Measurements from ENCODE around the gene RASA3.
A peak's percentile ranks its signal among the peaks of the same experiment; 100 is the strongest.

The RASA3 gene

GRCh38 chr13:114147803-114148520 is 15.5 kb upstream of the RASA3 start:
- Histone ChIP-seq H3K9ac (ENCODE audit: low read length) (peak overlapping the region; percentile 55), H3K4me3 (ENCODE audit: low read length) (peak overlapping the region; percentile 3; the same call in 1 of the 2 replicates), H3F3A (ENCODE audit: insufficient read depth, low read length) (peaks cover 13% of the 10 kb centered on the region), H3K4me2 (ENCODE audit: low read depth, low read length) (peak overlapping the region; percentile 52), H3K27me3 (replicated peaks; ENCODE audit: insufficient read depth, low read length) (no peaks in the 10 kb centered on the region), H2AFZ (ENCODE audit: low read length) (peak overlapping the region; percentile 29), H3K4me1 (ENCODE audit: low read length) (peaks cover 34% of the 10 kb centered on the region), H3K9me2 (replicated peaks; ENCODE audit: insufficient read depth, low read length) (no peaks in the 10 kb centered on the region), H3K36me3 (replicated peaks; ENCODE audit: insufficient read depth, low read length) (no peaks in the 10 kb centered on the region), H3K27ac (ENCODE audit: low read length) (peak overlapping the region; percentile 92), H4K20me1 (ENCODE audit: insufficient read depth, low read length) (no peaks in the 10 kb centered on the region), H3K9me3 (replicated peaks; ENCODE audit: insufficient read depth, low read length) (no peaks in the 10 kb centered on the region), H3K79me2 (ENCODE audit: low read length) (no peaks in the 10 kb centered on the region)
- no peak for DNase-seq
- TF ChIP-seq EZH2phosphoT487 (IDR thresholded peaks at IDR 0.05; ENCODE audit: low read length) (no peak), CTCF (IDR thresholded peaks at IDR 0.05; ENCODE audit: low read length) (no peak), EZH2 (optimal IDR thresholded peaks at IDR 0.05; ENCODE audit: low read depth, low read length) (no peak)

DNA sequence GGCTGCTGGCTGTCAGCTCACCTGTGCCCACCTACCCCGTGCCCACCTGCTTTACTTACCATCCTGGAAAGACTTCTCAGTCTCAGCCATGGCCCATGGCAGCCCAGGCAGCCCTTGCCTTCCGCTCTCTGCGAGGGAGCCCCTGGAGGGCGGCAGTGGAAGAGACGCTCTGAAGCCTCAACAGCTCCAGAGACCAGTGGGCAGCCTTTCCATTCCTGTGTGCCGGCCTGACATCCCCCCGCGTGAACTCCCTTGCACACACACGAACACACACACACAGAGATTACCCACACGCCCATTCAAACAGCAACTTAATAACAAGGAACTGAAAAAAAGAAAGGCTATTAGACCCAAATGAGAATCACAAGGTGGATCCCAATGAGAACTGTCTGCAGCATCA is 14.2 kb upstream of the RASA3 start:
- H3K27me3 ChIP-seq (replicated peaks; ENCODE audit: insufficient read depth, low read length): no peaks in the 10 kb centered on the region
- H3K4me3 ChIP-seq (ENCODE audit: low read length): no peak overlapping the region
- H3K9ac ChIP-seq (ENCODE audit: low read length): no peak overlapping the region
- H3K9me2 ChIP-seq (replicated peaks; ENCODE audit: insufficient read depth, low read length): no peaks in the 10 kb centered on the region
- peaks cover 13% of the 10 kb centered on the region for H3F3A ChIP-seq (ENCODE audit: insufficient read depth, low read length)
- H3K79me2 ChIP-seq (ENCODE audit: low read length): no peaks in the 10 kb centered on the region
- H4K20me1 ChIP-seq (ENCODE audit: insufficient read depth, low read length): no peaks in the 10 kb centered on the region
- TF ChIP-seq EZH2 (optimal IDR thresholded peaks at IDR 0.05; ENCODE audit: low read depth, low read length): no peak
- TF ChIP-seq CTCF (IDR thresholded peaks at IDR 0.05; ENCODE audit: low read length): 0 out of 2 replicates have a peak, but pooled peaks have one; percentile 13
- H3K36me3 ChIP-seq (replicated peaks; ENCODE audit: insufficient read depth, low read length): no peaks in the 10 kb centered on the region
- H3K4me2 ChIP-seq (ENCODE audit: low read depth, low read length): no peak overlapping the region
- H2AFZ ChIP-seq (ENCODE audit: low read length): no peak overlapping the region
- H3K27ac ChIP-seq (ENCODE audit: low read length): no peak overlapping the region
- H3K4me1 ChIP-seq (ENCODE audit: low read length): peaks cover 34% of the 10 kb centered on the region
- H3K9me3 ChIP-seq (replicated peaks; ENCODE audit: insufficient read depth, low read length): no peaks in the 10 kb centered on the region
- DNase-seq: no peak

GRCh38 chr13:114146173-114146572 is 13.8 kb upstream of the RASA3 start:
- DNase-seq: no peak

More at GRCh38 chr13:114146173-114146572, 13.8 kb upstream of the RASA3 start:
- no peaks in the 10 kb centered on the region for H3K79me2 ChIP-seq (ENCODE audit: low read length)
- H3K9me3 ChIP-seq (replicated peaks; ENCODE audit: insufficient read depth, low read length): no peaks in the 10 kb centered on the region
- H3K4me2 ChIP-seq (ENCODE audit: low read depth, low read length): no peak overlapping the region
- TF ChIP-seq EZH2phosphoT487 (IDR thresholded peaks at IDR 0.05; ENCODE audit: low read length): no peak
- TF ChIP-seq CTCF (IDR thresholded peaks at IDR 0.05; ENCODE audit: low read length): no peak
- no peak for TF ChIP-seq EZH2 (optimal IDR thresholded peaks at IDR 0.05; ENCODE audit: low read depth, low read length)
- no peaks in the 10 kb centered on the region for H4K20me1 ChIP-seq (ENCODE audit: insufficient read depth, low read length)
- no peak overlapping the region for H3K4me3 ChIP-seq (ENCODE audit: low read length)
- H2AFZ ChIP-seq (ENCODE audit: low read length): no peak overlapping the region
- peaks cover 13% of the 10 kb centered on the region for H3F3A ChIP-seq (ENCODE audit: insufficient read depth, low read length)
- no peaks in the 10 kb centered on the region for H3K27me3 ChIP-seq (replicated peaks; ENCODE audit: insufficient read depth, low read length)
- H3K27ac ChIP-seq (ENCODE audit: low read length): no peak overlapping the region
- H3K9ac ChIP-seq (ENCODE audit: low read length): no peak overlapping the region
- H3K4me1 ChIP-seq (ENCODE audit: low read length): peaks cover 34% of the 10 kb centered on the region
- H3K36me3 ChIP-seq (replicated peaks; ENCODE audit: insufficient read depth, low read length): no peaks in the 10 kb centered on the region
- H3K9me2 ChIP-seq (replicated peaks; ENCODE audit: insufficient read depth, low read length): no peaks in the 10 kb centered on the region

Data from MM.1S (cell line).